Choroid plexus epithelial cell (primary cell): ENCODE measurements around the gene SLC29A1.

Experiments used
- DNase-seq: peaks from one replicate; pipeline ENCODE4 v3.0.0-alpha.2; 2010; ENCODE audit warnings: low read depth
- H3K4me3 ChIP-seq: 2 replicates; pipeline ENCODE4 v1.5.1; 2011; ENCODE audit warnings: low read depth, mild to moderate bottlenecking, control low read depth, low read length, moderate library complexity
- CTCF ChIP-seq: conservative IDR thresholded peaks from 2 replicates; pipeline ENCODE4 v1.5.1; 2011; ENCODE audit warnings: low read depth, mild to moderate bottlenecking, control low read depth, inconsistent platforms, low read length, moderate library complexity

SLC29A1 gene

GRCh38 chr6:44278315-44278714 is 54.9 kb downstream of the SLC29A1 start:
- DNase-seq = no peak
- no peak overlapping the region for H3K4me3 ChIP-seq
- TF ChIP-seq CTCF = no peak

DNA sequence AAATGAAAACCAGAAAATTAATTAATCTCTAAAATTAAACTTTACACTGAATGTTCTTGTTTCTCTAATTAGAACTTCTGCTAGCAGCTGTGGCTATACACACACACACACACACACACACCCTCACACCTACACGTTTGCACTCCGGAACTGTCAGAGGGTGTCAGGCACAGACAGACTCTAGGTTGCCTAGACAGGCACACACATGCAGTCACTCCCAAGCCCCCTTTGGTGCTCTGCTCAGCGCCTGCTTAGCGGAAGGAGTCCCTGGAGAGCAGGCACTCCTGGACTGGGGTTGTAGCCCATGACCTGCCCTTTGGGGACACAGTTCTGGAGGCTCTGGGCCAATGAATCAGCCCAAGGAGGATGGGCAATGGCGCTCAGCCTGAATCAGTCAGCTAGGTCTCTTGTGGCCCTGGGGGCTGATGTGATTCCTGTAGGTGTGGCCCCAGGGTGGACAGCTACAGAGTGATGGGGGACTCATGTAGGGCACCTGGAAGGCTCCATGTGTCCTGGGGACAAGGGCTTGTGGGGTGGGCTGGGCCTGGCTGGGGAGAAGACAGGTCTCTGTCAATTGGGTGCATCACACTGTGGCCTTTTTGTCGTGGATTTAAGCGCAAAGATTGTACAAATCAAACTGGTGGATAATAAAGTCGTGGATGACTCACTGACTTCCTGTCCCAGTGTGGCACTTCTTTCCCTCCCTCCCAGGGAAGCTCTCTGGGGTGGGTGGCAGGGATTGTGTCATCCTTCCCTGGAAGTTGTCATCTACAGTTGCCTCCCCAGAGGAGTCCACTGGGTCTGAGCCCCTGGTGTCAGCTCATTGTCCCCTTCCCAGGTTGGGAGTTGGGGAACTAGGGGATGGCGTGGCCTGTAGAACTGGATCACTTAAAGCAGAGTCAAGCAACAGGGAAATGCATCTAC is 55.6 kb downstream of the SLC29A1 start:
- H3K4me3 ChIP-seq = no peak overlapping the region
- no peak for DNase-seq
- TF ChIP-seq CTCF = no peak
